ENCODE results near the gene BLMH. TPM values are rescaled to one million over a fixed set of nuclear protein-coding genes. Genes with fewer than 3 reads are reported as not detected.

BLMH gene
- total and polyA plus RNA-seq, 9 of the 15 experiments (the other 6 are each of a cell fraction or from before 2014, with no cell fraction given): 26.0 to 118 (median 67.3) TPM

- TF ChIP-seq E4F1 (CRISPR knock-in tag; IDR thresholded peaks at IDR 0.05; ENCODE audit: borderline replicate concordance) (no peak), ZNF282 (CRISPR knock-in tag; IDR thresholded peaks at IDR 0.05) (no peak), ARID3B (CRISPR knock-in tag; IDR thresholded peaks at IDR 0.05; ENCODE audit: borderline replicate concordance) (no peak), RCOR1 (IDR thresholded peaks at IDR 0.05; ENCODE audit: borderline replicate concordance in 1 of 2, low read depth in 2 of 2, low read length in 2 of 2) (no peak; a peak in 1 of 4 replicates), DNMT1 (IDR thresholded peaks at IDR 0.05) (no peak), TRIM25 (IDR thresholded peaks at IDR 0.05; ENCODE audit: borderline replicate concordance) (no peak), ESRRB (CRISPR knock-in tag; IDR thresholded peaks at IDR 0.05; ENCODE audit: borderline replicate concordance) (no peak), SMARCA4 (IDR thresholded peaks at IDR 0.05) (peak; percentile 65; the same call in 1 of the 2 replicates), FOXJ2 (tag; IDR thresholded peaks at IDR 0.05) (0 out of 2 replicates have a peak, but pooled peaks have one; percentile 38), ZBTB8A (IDR thresholded peaks at IDR 0.05; ENCODE audit: partially characterized antibody) (no peak), NELFE (IDR thresholded peaks at IDR 0.05; ENCODE audit: insufficient read depth, insufficient read length) (no peak), SREBF2 (CRISPR knock-in tag; IDR thresholded peaks at IDR 0.05) (no peak), TFAM (CRISPR knock-in tag; conservative IDR thresholded peaks at IDR 0.05) (no peak), NR3C1 (CRISPR knock-in tag; IDR thresholded peaks at IDR 0.05) (no peak)
- TF ChIP-seq, protein P1, sequence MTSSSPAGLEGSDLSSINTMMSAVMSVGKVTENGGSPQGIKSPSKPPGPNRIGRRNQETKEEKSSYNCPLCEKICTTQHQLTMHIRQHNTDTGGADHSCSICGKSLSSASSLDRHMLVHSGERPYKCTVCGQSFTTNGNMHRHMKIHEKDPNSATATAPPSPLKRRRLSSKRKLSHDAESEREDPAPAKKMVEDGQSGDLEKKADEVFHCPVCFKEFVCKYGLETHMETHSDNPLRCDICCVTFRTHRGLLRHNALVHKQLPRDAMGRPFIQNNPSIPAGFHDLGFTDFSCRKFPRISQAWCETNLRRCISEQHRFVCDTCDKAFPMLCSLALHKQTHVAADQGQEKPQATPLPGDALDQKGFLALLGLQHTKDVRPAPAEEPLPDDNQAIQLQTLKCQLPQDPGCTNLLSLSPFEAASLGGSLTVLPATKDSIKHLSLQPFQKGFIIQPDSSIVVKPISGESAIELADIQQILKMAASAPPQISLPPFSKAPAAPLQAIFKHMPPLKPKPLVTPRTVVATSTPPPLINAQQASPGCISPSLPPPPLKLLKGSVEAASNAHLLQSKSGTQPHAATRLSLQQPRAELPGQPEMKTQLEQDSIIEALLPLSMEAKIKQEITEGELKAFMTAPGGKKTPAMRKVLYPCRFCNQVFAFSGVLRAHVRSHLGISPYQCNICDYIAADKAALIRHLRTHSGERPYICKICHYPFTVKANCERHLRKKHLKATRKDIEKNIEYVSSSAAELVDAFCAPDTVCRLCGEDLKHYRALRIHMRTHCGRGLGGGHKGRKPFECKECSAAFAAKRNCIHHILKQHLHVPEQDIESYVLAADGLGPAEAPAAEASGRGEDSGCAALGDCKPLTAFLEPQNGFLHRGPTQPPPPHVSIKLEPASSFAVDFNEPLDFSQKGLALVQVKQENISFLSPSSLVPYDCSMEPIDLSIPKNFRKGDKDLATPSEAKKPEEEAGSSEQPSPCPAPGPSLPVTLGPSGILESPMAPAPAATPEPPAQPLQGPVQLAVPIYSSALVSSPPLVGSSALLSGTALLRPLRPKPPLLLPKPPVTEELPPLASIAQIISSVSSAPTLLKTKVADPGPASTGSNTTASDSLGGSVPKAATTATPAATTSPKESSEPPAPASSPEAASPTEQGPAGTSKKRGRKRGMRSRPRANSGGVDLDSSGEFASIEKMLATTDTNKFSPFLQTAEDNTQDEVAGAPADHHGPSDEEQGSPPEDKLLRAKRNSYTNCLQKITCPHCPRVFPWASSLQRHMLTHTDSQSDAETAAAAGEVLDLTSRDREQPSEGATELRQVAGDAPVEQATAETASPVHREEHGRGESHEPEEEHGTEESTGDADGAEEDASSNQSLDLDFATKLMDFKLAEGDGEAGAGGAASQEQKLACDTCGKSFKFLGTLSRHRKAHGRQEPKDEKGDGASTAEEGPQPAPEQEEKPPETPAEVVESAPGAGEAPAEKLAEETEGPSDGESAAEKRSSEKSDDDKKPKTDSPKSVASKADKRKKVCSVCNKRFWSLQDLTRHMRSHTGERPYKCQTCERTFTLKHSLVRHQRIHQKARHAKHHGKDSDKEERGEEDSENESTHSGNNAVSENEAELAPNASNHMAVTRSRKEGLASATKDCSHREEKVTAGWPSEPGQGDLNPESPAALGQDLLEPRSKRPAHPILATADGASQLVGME (CRISPR knock-in tag; IDR thresholded peaks at IDR 0.05): no peak
- TF ChIP-seq, protein P2, sequence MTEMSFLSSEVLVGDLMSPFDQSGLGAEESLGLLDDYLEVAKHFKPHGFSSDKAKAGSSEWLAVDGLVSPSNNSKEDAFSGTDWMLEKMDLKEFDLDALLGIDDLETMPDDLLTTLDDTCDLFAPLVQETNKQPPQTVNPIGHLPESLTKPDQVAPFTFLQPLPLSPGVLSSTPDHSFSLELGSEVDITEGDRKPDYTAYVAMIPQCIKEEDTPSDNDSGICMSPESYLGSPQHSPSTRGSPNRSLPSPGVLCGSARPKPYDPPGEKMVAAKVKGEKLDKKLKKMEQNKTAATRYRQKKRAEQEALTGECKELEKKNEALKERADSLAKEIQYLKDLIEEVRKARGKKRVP (CRISPR knock-in tag; IDR thresholded peaks at IDR 0.05): peak; percentile 66
These were observed 32.2 kb upstream of the BLMH start (continued) for GRCh38 chr17:30323895-30324319.

Data from K562 (cell line).